ENCODE measurements around the gene OR9Q1. TPM values are rescaled to one million over a fixed set of nuclear protein-coding genes. Genes with fewer than 3 reads are reported as not detected.
"Not testable (repeated sequence)": the region's sequence is repeated elsewhere in the genome, so short reads cannot be mapped to it uniquely, and the experiment has no call there.

Gene OR9Q1
- total RNA-seq, 1 donor from 2014 or later, result not detected

GRCh38 chr11:58193391-58193790, 169.7 kb downstream of the OR9Q1 start:
- no peaks in the 10 kb centered on the region for H3K4me1 Mint-ChIP-seq
- H3K9me3 Mint-ChIP-seq, result no peaks in the 10 kb centered on the region
- no peaks in the 10 kb centered on the region for H3K36me3 Mint-ChIP-seq (ENCODE audit: low read depth)
- no peak overlapping the region for H3K4me3 Mint-ChIP-seq
- intact Hi-C loops (cut with micrococcal nuclease), result no loop called here
- no peak overlapping the region for H3K27ac Mint-ChIP-seq
- no peak for DNase-seq
- no peaks in the 10 kb centered on the region for H3K27me3 Mint-ChIP-seq

GRCh38 chr11:58195939-58196338, 172.3 kb downstream of the OR9Q1 start:
- no peaks in the 10 kb centered on the region for H3K4me1 Mint-ChIP-seq
- no peaks in the 10 kb centered on the region for H3K36me3 Mint-ChIP-seq (ENCODE audit: low read depth)
- intact Hi-C loops (cut with micrococcal nuclease), result no loop called here
- no peaks in the 10 kb centered on the region for H3K9me3 Mint-ChIP-seq
- DNase-seq, result no peak
- no peaks in the 10 kb centered on the region for H3K27me3 Mint-ChIP-seq
- no peak overlapping the region for H3K27ac Mint-ChIP-seq
- no peak overlapping the region for H3K4me3 Mint-ChIP-seq

- intact Hi-C loops (cut with micrococcal nuclease), result no loop called here
- H3K36me3 Mint-ChIP-seq (ENCODE audit: low read depth), result no peaks in the 10 kb centered on the region
- no peak overlapping the region for H3K4me3 Mint-ChIP-seq
- H3K27ac Mint-ChIP-seq, result no peak overlapping the region
- H3K27me3 Mint-ChIP-seq, result no peaks in the 10 kb centered on the region
- H3K9me3 Mint-ChIP-seq, result no peaks in the 10 kb centered on the region
- H3K4me1 Mint-ChIP-seq, result no peaks in the 10 kb centered on the region
- no peak for DNase-seq
These were observed 175.6 kb downstream of the OR9Q1 start for GRCh38 chr11:58199271-58199670.

- Mint-ChIP-seq H3K4me1 (no peaks in the 10 kb centered on the region), H3K27ac (no peak within 1 kb of the TSS), H3K4me3 (no peak within 1 kb of the TSS), H3K36me3 (ENCODE audit: low read depth) (no peaks in the 10 kb centered on the region), H3K27me3 (no peaks in the 10 kb centered on the region), H3K9me3 (no peaks in the 10 kb centered on the region)
- intact Hi-C loops (cut with micrococcal nuclease), result no loop called here
- DNase-seq, result no peak
These were observed 180.4 kb downstream of the OR9Q1 start, which contains the start of gene OR1S2 for GRCh38 chr11:58204042-58204441. Gene OR1S2, minus strand, starts transcription at chr11:58204142. Its CDS starts 0 bp downstream, at chr11:58204142.

GRCh38 chr11:58212420-58212819, 188.7 kb downstream of the OR9Q1 start, which contains the start of gene OR1S1:
Gene OR1S1, plus strand, starts transcription at chr11:58212720.
- H3K36me3 Mint-ChIP-seq (ENCODE audit: low read depth); H3K4me3 Mint-ChIP-seq; intact Hi-C loops (cut with micrococcal nuclease); H3K4me1 Mint-ChIP-seq; H3K9me3 Mint-ChIP-seq; H3K27me3 Mint-ChIP-seq; H3K27ac Mint-ChIP-seq; DNase-seq: not testable (repeated sequence)

GRCh38 chr11:58216476-58216875, 192.8 kb downstream of the OR9Q1 start:
- intact Hi-C loops (cut with micrococcal nuclease), result no loop called here
- Mint-ChIP-seq H3K27ac (no peak overlapping the region), H3K9me3 (no peaks in the 10 kb centered on the region)

GRCh38 chr11:58222721-58223120, 199.0 kb downstream of the OR9Q1 start:
- intact Hi-C loops (cut with micrococcal nuclease), result no loop called here
- Mint-ChIP-seq H3K27me3 (peaks cover 3% of the 10 kb centered on the region), H3K4me1 (no peaks in the 10 kb centered on the region), H3K4me3 (no peak overlapping the region), H3K36me3 (ENCODE audit: low read depth) (no peaks in the 10 kb centered on the region), H3K27ac (no peak overlapping the region), H3K9me3 (no peaks in the 10 kb centered on the region)
- no peak for DNase-seq

More at GRCh38 chr11:58216476-58216875, 192.8 kb downstream of the OR9Q1 start:
- no peaks in the 10 kb centered on the region for H3K4me1 Mint-ChIP-seq
- H3K27me3 Mint-ChIP-seq, result no peaks in the 10 kb centered on the region
- no peaks in the 10 kb centered on the region for H3K36me3 Mint-ChIP-seq (ENCODE audit: low read depth)
- no peak for DNase-seq
- H3K4me3 Mint-ChIP-seq, result no peak overlapping the region

GRCh38 chr11:58227956-58228615, 204.4 kb downstream of the OR9Q1 start:
- Mint-ChIP-seq H3K9me3 (no peaks in the 10 kb centered on the region), H3K27ac (no peak overlapping the region), H3K36me3 (ENCODE audit: low read depth) (no peaks in the 10 kb centered on the region), H3K27me3 (peaks cover 3% of the 10 kb centered on the region), H3K4me3 (no peak overlapping the region), H3K4me1 (no peaks in the 10 kb centered on the region)
- intact Hi-C loops (cut with micrococcal nuclease), result no loop called here
- DNase-seq, result no peak

Other genes starting within 250 kb of the OR9Q1 start
- not detected in 2 replicates for gene OR6Q1, start 7.1 kb downstream of the OR9Q1 start, total RNA-seq
- gene OR9I1, start 101.6 kb downstream of the OR9Q1 start, total RNA-seq, result not detected in 2 replicates
- gene OR9Q2, start 165.2 kb downstream of the OR9Q1 start, total RNA-seq, result not detected in 2 replicates
- not detected in 2 replicates for gene OR1S2, start 180.3 kb downstream of the OR9Q1 start, total RNA-seq
- not detected in 2 replicates for gene OR1S1, start 188.8 kb downstream of the OR9Q1 start, total RNA-seq
- gene OR10Q1, start 205.0 kb downstream of the OR9Q1 start, total RNA-seq, result not detected in 2 replicates
- gene OR10W1, start 244.4 kb downstream of the OR9Q1 start, total RNA-seq, result not detected in 2 replicates